HCT116 (cell line): ENCODE measurements around the gene AQP9. TPM values are rescaled to one million over a fixed set of nuclear protein-coding genes. Genes with fewer than 3 reads are reported as not detected.

ENCODE experiments used
- ATAC-seq: fragments of 200-7000 bp; cut with Tn5 transposase; 2 replicates; pipeline ENCODE4 v1.9.1; 2020; ENCODE audit warnings: mild to moderate bottlenecking, moderate library complexity
- BruUV-seq: library from RNA; stranded (reverse); fragments of 400-500 nt; replicated peaks from 2 replicates; lab custom pipeline; 2021; lab: Mats Ljungman, UMichigan
- CTCF ChIA-PET: fragments of 300-600 bp; sonication (Branson Sonifier 250); formaldehyde crosslinking; loops from one replicate; lab custom pipeline; 2021; ENCODE audit warnings: antibody characterized with exemption; lab: Charles Lee
- POLR2A ChIA-PET: fragments of 300-600, 350-600 bp; sonication (Branson Sonifier 250); formaldehyde crosslinking; loops from one replicate; lab custom pipeline; 2021; ENCODE audit warnings: antibody characterized with exemption; lab: Charles Lee
- RAD21 ChIA-PET, 2 experiments: fragments of 300-600 bp; sonication (Branson Sonifier 250); formaldehyde crosslinking; loops; one replicate each; lab custom pipeline; 2023; ENCODE audit warnings: low total read pairs in 2 of 2; ENCODE audit not compliant: uncharacterized antibody in 2 of 2, unreplicated experiment in 2 of 2, low non-redundant PET in 1 of 2; lab: Charles Lee
- DNase-seq: peaks from one replicate; pipeline ENCODE4 v3.0.0-alpha.2; 2010; ENCODE audit warnings: low read depth, low spot score
- H2AFZ ChIP-seq: fragments of 200-600 bp; shearing (Covaris generic), sonication (generic); 2 replicates; pipeline ENCODE4 v1.6.1; 2017; ENCODE audit warnings: low read depth, mixed run types, mixed read lengths, antibody characterized with exemption, low read length; ENCODE audit not compliant: poor library complexity, severe bottlenecking
- H3K27ac ChIP-seq: 2 replicates; pipeline ENCODE4 v1.5.1; 2012; ENCODE audit warnings: low read depth, low read length
- H3K27me3 ChIP-seq: fragments of 200-600 bp; sonication (generic); 2 replicates; pipeline ENCODE4 v1.6.1; 2016; ENCODE audit warnings: mixed run types, low read length, mixed read lengths; ENCODE audit not compliant: insufficient read depth
- H3K36me3 ChIP-seq, 2 experiments: fragments of 200-500 bp in 1 of 2; fragments of 200-600 bp in 1 of 2; sonication (Bioruptor generic) in 1 of 2; sonication (generic) in 1 of 2; 2 replicates each; pipeline versions ENCODE4 v1.5.1 to v1.6.1; 2014 to 2016; ENCODE audit warnings: low read length in 2 of 2, inconsistent platforms in 1 of 2, mixed read lengths in 1 of 2, mixed run types in 1 of 2; ENCODE audit not compliant: insufficient read depth in 2 of 2, control insufficient read depth in 1 of 2
- H3K4me1 ChIP-seq, 2 experiments: fragments of 200-600 bp in 1 of 2; sonication (generic) in 1 of 2; 2 replicates each; pipeline versions ENCODE4 v1.5.1 to v1.6.1; 2012 to 2017; ENCODE audit warnings: low read length in 2 of 2, inconsistent platforms in 1 of 2, mild to moderate bottlenecking in 1 of 2, mixed read lengths in 1 of 2, mixed run types in 1 of 2, moderate library complexity in 1 of 2; ENCODE audit not compliant: insufficient read depth in 2 of 2, control insufficient read depth in 1 of 2
- H3K4me2 ChIP-seq: fragments of 200-600 bp; sonication (generic); 2 replicates; pipeline ENCODE4 v1.6.1; 2017; ENCODE audit warnings: mixed run types, low read length, mixed read lengths
- H3K4me3 ChIP-seq, 2 experiments: fragments of 200-600 bp in 1 of 2; sonication (generic) in 1 of 2; replicated peaks in 1 of 2; 2 replicates each; pipeline ENCODE4 v1.5.1; 2011 to 2016; ENCODE audit warnings: low read length in 2 of 2, control low read depth in 1 of 2, low read depth in 1 of 2, mild to moderate bottlenecking in 1 of 2, mixed read lengths in 1 of 2, mixed run types in 1 of 2
- H3K79me2 ChIP-seq: fragments of 200-600 bp; sonication (generic); 2 replicates; pipeline ENCODE4 v1.6.1; 2017; ENCODE audit warnings: mild to moderate bottlenecking, mixed run types, low read length, moderate library complexity, mixed read lengths; ENCODE audit not compliant: insufficient read depth
- H3K9ac ChIP-seq: fragments of 200-600 bp; sonication (generic); 2 replicates; pipeline ENCODE4 v1.6.1; 2016; ENCODE audit warnings: low read length, mixed read lengths
- H3K9me2 ChIP-seq: fragments of 200-600 bp; sonication (generic), shearing (Covaris generic); 2 replicates; pipeline ENCODE4 v1.6.1; 2017; ENCODE audit warnings: mixed run types, mild to moderate bottlenecking, moderate library complexity; ENCODE audit not compliant: insufficient read depth
- H3K9me3 ChIP-seq, 2 experiments: fragments of 200-500 bp in 1 of 2; fragments of 200-600 bp in 1 of 2; sonication (Bioruptor generic) in 1 of 2; sonication (generic) in 1 of 2; 2 replicates each; pipeline ENCODE4 v1.6.1; 2014 to 2017; ENCODE audit warnings: low read length in 2 of 2, mixed read lengths in 2 of 2, inconsistent platforms in 1 of 2, low read depth in 1 of 2, mild to moderate bottlenecking in 1 of 2, mixed run types in 1 of 2, moderate library complexity in 1 of 2; ENCODE audit not compliant: control insufficient read depth in 1 of 2, insufficient read depth in 1 of 2
- H4K20me1 ChIP-seq: fragments of 200-600 bp; sonication (generic), shearing (Covaris generic); 2 replicates; pipeline ENCODE4 v1.6.1; 2017; ENCODE audit warnings: mixed run types, mild to moderate bottlenecking, moderate library complexity; ENCODE audit not compliant: insufficient read depth
- CBX3 ChIP-seq: IDR thresholded peaks from 2 replicates; pipeline ENCODE4 v1.6.1; 2012; ENCODE audit warnings: low read depth
- CEBPB ChIP-seq: IDR thresholded peaks from 2 replicates; pipeline ENCODE4 v1.6.1; 2012; ENCODE audit warnings: low read depth
- CTCF ChIP-seq, 3 experiments: fragments of 200-600 bp in 1 of 3; sonication (generic) in 1 of 3; IDR thresholded peaks in 2 of 3; conservative IDR thresholded peaks in 1 of 3; 2 replicates each; pipeline ENCODE4 v1.5.1; 2012 to 2017; ENCODE audit warnings: low read depth in 2 of 3, low read length in 2 of 3, antibody characterized with exemption in 1 of 3, borderline replicate concordance in 1 of 3, control low read depth in 1 of 3, mild to moderate bottlenecking in 1 of 3, mixed read lengths in 1 of 3, mixed run types in 1 of 3, moderate library complexity in 1 of 3; ENCODE audit not compliant: insufficient read depth in 1 of 3
- SIN3A ChIP-seq: IDR thresholded peaks from 2 replicates; pipeline ENCODE4 v1.6.1; 2012; ENCODE audit warnings: low read depth
- SRF ChIP-seq: IDR thresholded peaks from 2 replicates; pipeline ENCODE4 v1.6.1; 2012; ENCODE audit warnings: low read depth
- TCF7L2 ChIP-seq: IDR thresholded peaks from 2 replicates; pipeline ENCODE4 v1.7.0; 2011; ENCODE audit warnings: borderline replicate concordance, inconsistent platforms; ENCODE audit not compliant: insufficient read depth, insufficient read length; ENCODE audit errors: extremely low read depth
- YY1 ChIP-seq: IDR thresholded peaks from 2 replicates; pipeline ENCODE4 v1.6.1; 2011; ENCODE audit warnings: low read length, low read depth, moderate library complexity, mild to moderate bottlenecking; ENCODE audit not compliant: insufficient replicate concordance; ENCODE audit errors: extremely low read depth
- intact Hi-C: fragments of 100-400 bp; cut with micrococcal nuclease; formaldehyde crosslinking; loops from 2 replicates; pipeline ENCODE4 v1.10.0; 2022
- total RNA-seq: library from RNA; stranded (reverse); gene quantifications from one replicate; pipeline ENCODE4 v1.2.1, GENCODE V29; 2021; ENCODE audit not compliant: unreplicated experiment

The AQP9 gene
- total RNA-seq, 1 experiment from 2014 or later, result 0.12 TPM

- no peak for DNase-seq
- ChIA-PET RAD21 (no interaction called here), POLR2A (no interaction called here), CTCF (no interaction called here)
- Histone ChIP-seq H2AFZ (no peak overlapping the region), H3K9ac (no peak overlapping the region), H3K27ac (no peak overlapping the region), H3K4me3 (no peak overlapping the region), H3K4me2 (no peak overlapping the region), H3K9me2 (no peaks in the 10 kb centered on the region), H3K36me3 (no peaks in the 10 kb centered on the region), H3K4me1 (no peaks in the 10 kb centered on the region), H3K79me2 (no peaks in the 10 kb centered on the region), H3K27me3 (no peaks in the 10 kb centered on the region), H3K9me3 (no peaks in the 10 kb centered on the region), H4K20me1 (no peaks in the 10 kb centered on the region)
- BruUV-seq, result no TSS peak
- no peak for TF ChIP-seq CBX3
- TF ChIP-seq SIN3A, result no peak
- no peak for TF ChIP-seq CTCF (IDR thresholded peaks at IDR 0.05 in 2 of 3, conservative IDR thresholded peaks at IDR 0.05 in 1 of 3; ENCODE audit: borderline replicate concordance in 1 of 3, insufficient read depth in 1 of 3, low read depth in 2 of 3, low read length in 2 of 3)
- no peak for TF ChIP-seq SRF
- no peak for TF ChIP-seq TCF7L2
- no peak for TF ChIP-seq CEBPB
- no peak for TF ChIP-seq YY1
- intact Hi-C loops, result no loop called here
- no peak for ATAC-seq
Measured at GRCh38 chr15:58137686-58138085, 495 bp upstream of the AQP9 start.

GRCh38 chr15:58139276-58139988, 1.3 kb downstream of the AQP9 start:
- Histone ChIP-seq H3K27ac (no peak overlapping the region), H3K9me3 (no peaks in the 10 kb centered on the region), H3K9me2 (no peaks in the 10 kb centered on the region), H3K9ac (no peak overlapping the region), H3K27me3 (no peaks in the 10 kb centered on the region), H4K20me1 (no peaks in the 10 kb centered on the region), H3K4me1 (no peaks in the 10 kb centered on the region), H2AFZ (no peak overlapping the region), H3K79me2 (no peaks in the 10 kb centered on the region), H3K36me3 (no peaks in the 10 kb centered on the region), H3K4me2 (no peak overlapping the region)
- no peak for ATAC-seq
- CTCF ChIA-PET, result no interaction called here
- no peak for DNase-seq
- POLR2A ChIA-PET, result no interaction called here
- RAD21 ChIA-PET, result no interaction called here
- BruUV-seq, result no TSS peak
- no peak for TF ChIP-seq SIN3A
- no peak for TF ChIP-seq CEBPB
- TF ChIP-seq, all 23 proteins: peak for 0
- intact Hi-C loops, result no loop called here
- no peak overlapping the region for H3K4me3 ChIP-seq
